LNCaP clone FGC (cell line): ENCODE measurements around the gene SEPTIN14.
"Not testable (repeated sequence)": the region's sequence is repeated elsewhere in the genome, so short reads cannot be mapped to it uniquely, and the experiment has no call there.

ENCODE experiments used
- DNase-seq: peaks from one replicate; pipeline ENCODE4 v3.0.0-alpha.2; 2011; ENCODE audit warnings: low read depth
- H3K4me3 ChIP-seq: 2 replicates; pipeline ENCODE4 v1.5.1; 2011; ENCODE audit warnings: mild to moderate bottlenecking, low read depth, low read length, control low read depth
- TF ChIP-seq, protein P1 (sequence below): IDR thresholded peaks from 2 replicates; pipeline ENCODE4 v1.5.1; 2012; ENCODE audit warnings: mild to moderate bottlenecking; ENCODE audit not compliant: control insufficient read depth, insufficient read depth; ENCODE audit errors: extremely low read depth

The SEPTIN14 gene

DNA sequence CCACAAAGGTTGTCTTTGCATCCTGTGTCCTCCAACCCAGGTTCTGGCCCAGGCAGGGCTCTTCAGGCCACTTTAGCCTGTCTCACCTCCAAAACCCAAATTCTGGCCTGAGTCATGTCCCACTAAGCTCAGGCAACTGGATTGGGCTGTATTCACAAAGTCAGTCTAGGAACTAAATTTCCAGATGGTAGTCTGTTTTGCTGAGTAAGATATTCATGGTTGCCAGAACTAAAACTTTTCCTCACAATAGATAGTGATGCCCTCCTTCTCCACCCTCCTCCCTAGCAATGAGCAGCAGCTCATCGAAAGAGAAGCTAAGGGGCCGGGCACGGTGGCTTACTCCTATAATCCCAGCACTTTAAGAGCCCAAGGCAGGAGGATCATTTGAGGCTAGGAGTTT lies 21.8 kb upstream of the SEPTIN14 start:
- no peak for DNase-seq
- TF ChIP-seq, protein P1, sequence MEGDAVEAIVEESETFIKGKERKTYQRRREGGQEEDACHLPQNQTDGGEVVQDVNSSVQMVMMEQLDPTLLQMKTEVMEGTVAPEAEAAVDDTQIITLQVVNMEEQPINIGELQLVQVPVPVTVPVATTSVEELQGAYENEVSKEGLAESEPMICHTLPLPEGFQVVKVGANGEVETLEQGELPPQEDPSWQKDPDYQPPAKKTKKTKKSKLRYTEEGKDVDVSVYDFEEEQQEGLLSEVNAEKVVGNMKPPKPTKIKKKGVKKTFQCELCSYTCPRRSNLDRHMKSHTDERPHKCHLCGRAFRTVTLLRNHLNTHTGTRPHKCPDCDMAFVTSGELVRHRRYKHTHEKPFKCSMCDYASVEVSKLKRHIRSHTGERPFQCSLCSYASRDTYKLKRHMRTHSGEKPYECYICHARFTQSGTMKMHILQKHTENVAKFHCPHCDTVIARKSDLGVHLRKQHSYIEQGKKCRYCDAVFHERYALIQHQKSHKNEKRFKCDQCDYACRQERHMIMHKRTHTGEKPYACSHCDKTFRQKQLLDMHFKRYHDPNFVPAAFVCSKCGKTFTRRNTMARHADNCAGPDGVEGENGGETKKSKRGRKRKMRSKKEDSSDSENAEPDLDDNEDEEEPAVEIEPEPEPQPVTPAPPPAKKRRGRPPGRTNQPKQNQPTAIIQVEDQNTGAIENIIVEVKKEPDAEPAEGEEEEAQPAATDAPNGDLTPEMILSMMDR: no peak
- H3K4me3 ChIP-seq: no peak overlapping the region

- DNase-seq: no peak
- H3K4me3 ChIP-seq: no peak overlapping the region
- TF ChIP-seq, protein P1: no peak
These were observed 16.1 kb upstream of the SEPTIN14 start for GRCh38 chr7:55878691-55879090.

GRCh38 chr7:55877308-55877707 lies 14.8 kb upstream of the SEPTIN14 start:
- TF ChIP-seq, protein P1: no peak

DNA sequence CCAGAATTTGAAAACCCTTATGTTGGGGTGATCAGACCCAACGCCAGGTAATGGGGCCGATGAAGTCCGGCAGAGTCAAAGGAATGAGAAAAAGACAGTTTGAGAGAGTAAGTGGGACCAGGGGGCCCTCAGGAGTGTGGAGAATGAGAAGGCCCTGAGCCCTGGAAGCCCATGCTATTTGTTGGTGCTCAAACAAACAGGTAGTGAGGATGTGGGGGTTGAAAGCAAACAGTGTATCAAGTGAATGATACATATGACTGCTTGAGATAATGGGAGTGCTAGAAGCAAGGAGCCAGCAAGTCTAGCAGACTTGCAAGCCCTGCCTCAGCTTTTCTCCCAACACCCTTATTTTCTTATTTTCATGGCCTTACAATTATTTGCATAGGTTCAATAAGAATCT lies 11.2 kb upstream of the SEPTIN14 start:
- TF ChIP-seq, protein P1: no peak
- no peak overlapping the region for H3K4me3 ChIP-seq
- DNase-seq: no peak

More at GRCh38 chr7:55877308-55877707, 14.8 kb upstream of the SEPTIN14 start:
- no peak for DNase-seq
- H3K4me3 ChIP-seq: no peak overlapping the region

DNA sequence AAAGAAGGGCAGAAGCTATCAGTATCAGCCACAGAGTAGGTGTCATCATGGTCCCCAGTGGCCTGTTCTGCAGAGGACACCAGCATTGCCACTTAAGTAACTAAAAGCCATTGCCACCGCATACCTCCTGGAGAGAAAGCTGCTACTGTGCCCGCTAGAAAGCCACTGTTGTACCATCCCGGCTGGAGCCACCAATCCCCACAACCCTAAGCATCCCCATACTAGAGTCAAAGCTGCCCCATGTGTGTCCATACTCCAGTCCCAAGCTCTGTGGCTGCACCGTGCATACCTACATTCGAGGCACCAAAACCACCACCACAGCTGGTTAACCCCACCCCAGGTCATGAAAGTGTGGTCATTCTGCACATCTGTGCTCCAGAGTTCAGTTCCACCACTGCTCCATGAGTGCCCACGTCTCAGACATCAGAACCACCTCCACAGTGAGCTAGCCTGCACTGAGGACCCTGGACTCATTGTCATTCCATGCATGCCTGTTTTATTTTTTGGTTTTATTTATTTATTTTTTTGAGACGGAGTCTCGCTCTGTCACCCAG lies 9.5 kb upstream of the SEPTIN14 start:
- H3K4me3 ChIP-seq: no peak overlapping the region
- no peak for DNase-seq
- TF ChIP-seq, protein P1: no peak

- H3K4me3 ChIP-seq, DNase-seq: not testable (repeated sequence)
These were observed 6.4 kb upstream of the SEPTIN14 start for GRCh38 chr7:55868989-55869388.

GRCh38 chr7:55845164-55845563 lies 17.4 kb downstream of the SEPTIN14 start:
- not testable (repeated sequence) for DNase-seq, H3K4me3 ChIP-seq

GRCh38 chr7:55838595-55838994 lies 24.0 kb downstream of the SEPTIN14 start:
- TF ChIP-seq, protein P1: no peak
- DNase-seq: no peak
- H3K4me3 ChIP-seq: no peak overlapping the region
